DMS53 (cell line): ENCODE measurements around the gene FBLN5.
"Not testable (repeated sequence)": the region's sequence is repeated elsewhere in the genome, so short reads cannot be mapped to it uniquely, and the experiment has no call there.

ENCODE experiments used
- DNase-seq: peaks from one replicate; lab custom pipeline; 2025; lab: John Stamatoyannopoulos, UW

The FBLN5 gene

DNA sequence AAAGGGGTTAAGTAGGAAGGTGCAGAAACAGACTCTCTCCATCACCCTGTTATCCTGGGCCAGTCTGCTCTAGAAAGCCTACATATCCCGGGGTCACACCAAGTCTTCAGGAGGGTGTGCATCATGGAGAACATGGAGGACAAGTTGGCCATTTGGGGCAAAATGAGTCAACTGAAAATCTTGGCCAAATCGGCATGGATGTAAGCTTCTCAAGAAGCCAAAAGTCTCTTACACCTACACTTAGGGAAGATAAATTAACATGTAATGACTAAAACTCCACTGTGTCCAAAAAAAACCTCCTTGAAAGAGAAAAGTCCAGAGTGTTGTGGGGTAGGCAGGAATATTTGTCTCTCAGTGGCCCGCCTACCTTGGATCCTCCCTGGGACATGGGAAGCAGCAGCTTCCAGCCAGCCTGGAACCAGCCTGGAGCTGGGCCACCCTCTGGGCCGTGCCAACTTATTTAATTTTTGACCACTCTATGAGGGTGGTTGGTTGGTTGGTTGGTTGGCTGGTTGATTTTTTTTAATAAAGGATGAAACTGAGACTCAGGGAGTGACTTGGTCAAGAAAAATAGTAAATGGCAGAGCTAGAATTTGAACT, 62.3 kb downstream of the FBLN5 start:
- no peak for DNase-seq

DNA sequence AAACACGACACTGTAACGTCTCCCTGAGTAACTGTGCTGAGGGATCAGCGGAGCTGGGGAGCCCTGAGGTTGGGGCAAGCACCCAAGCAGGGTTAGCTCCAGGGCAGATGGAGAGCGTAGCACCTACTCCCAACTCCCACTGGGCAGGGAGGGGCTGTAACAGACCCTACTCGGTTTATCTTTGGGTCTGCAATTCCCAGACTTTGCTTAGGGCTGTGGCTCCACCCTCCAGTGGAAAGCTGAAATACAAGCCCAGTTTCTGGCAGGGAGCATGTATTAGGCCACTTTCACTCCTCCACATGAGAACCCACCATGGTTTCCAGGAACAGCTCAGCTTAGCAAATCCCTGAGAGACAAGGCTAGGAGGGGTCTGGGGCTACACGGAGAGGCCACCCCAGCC, 62.8 kb downstream of the FBLN5 start:
- DNase-seq = no peak

DNA sequence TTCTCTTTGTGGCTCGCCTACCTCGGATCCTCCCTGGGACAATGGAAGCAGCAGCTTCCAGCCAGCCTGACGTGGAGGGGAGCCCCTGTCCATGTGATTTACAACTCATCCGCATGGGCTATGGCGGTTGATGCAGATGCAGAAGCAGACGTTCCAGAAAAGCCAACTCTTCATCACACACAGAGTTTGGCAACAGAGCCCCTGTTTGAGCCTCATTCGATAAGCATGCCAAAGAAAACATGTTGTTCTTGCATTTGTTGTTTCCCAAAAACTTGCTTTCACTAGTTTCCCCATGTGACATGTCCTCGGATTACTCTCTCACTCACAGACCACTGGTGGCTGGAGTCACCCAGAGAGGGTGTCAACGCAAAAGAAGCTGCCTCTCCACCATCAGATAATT, 63.7 kb downstream of the FBLN5 start:
- DNase-seq = no peak

DNA sequence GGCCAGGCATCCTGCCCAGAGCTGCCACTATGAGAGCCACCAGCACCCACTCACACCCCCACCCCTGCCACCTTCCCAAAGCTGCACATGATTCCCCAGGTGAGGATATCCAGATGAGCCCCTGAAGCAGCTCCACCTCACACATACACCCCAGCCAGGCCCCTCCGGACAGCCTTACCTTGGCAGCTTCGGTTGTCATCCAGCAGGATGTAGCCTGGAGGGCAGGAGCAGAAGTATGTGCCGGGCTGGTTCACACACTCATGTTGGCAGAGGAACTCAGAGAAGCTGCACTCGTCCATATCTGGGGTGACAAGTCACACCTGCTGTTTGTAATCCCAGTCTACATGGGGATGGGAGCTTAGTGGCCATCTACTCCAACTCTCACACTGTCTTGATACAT, 64.7 kb downstream of the FBLN5 start:
- no peak for DNase-seq

DNA sequence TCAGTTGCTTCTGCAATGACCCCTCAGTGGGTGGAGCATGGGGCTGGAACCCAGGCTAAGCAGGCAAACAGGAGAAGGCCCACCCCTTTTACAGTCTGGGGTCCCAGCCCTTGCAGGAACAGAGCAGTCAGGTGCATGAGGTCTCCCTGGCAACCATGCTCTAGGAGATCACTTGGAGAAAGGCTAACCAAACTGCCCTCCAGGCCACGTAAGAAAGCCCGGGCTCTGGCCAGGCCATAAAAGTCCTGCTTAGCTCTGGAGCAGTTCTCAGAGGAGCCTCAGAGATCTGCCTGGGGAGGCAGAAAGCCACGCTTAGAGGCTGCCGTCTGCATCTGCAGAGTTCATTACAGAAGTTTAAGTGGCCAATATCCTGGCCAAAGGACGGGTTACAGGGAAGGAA, 65.1 kb downstream of the FBLN5 start:
- no peak for DNase-seq

DNA sequence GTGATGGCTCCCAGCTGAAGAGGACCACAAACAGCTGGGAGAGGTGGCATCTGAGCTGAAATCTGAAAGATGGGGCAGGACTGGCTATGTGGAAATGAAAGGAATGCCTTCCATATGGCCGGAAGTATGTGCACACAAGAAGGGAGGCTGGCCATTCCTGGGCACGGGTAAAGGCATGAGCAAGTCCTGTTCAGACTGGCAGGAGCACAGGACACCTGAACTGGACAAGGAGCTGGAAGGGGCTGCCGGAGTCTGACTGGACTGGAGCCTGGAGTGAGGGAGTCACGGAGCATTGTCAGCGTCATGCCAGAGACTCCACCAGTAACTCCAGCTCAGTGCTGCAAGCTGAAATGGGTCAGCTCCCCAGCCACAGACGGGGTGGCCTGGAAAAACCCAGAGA, 68.3 kb downstream of the FBLN5 start:
- no peak for DNase-seq

DNA sequence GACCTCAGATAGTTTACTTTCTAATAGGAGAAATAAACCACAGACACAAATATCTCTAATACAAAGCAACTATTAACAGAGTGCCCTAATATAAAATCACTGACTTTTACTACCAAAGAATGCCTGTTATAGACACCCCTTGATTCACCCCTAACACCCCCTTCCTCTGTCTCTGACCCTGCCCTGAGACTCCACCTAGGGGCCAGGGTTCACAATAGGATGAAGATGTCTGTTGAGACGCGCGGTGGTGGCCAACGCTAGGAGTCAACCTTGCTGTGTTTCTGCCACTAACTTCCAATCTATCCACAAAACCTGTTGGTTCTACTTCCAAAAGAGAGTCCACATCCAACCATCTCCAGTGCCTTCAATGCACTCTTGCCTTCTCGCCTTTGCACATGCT, 69.2 kb downstream of the FBLN5 start:
- DNase-seq = no peak

DNA sequence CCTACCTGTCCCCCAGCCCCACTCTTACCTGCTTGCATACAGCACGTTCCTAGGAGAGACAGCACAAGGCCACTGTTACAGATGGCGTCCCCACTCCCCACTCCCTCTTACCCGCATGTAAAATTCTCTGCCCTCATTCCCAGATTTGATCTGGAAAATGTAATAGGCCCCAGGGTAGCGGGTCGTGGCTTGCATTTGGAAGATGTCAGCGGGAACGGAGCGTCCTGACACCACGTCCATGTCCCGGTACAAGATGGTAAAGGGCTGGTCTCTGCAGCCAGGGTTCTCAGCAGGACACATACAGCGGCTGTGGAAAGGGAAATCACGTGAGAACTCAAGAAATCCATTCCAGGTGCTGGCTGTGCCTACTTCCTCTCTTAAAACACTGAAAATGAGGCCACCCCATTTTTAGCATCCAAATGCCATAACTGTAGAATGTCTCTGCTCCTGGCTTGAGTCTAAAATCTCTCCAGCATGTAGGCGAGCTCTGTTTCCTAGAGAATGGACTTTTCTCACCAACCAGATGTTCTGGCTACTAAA, 70.0 kb downstream of the FBLN5 start:
- no peak for DNase-seq

DNA sequence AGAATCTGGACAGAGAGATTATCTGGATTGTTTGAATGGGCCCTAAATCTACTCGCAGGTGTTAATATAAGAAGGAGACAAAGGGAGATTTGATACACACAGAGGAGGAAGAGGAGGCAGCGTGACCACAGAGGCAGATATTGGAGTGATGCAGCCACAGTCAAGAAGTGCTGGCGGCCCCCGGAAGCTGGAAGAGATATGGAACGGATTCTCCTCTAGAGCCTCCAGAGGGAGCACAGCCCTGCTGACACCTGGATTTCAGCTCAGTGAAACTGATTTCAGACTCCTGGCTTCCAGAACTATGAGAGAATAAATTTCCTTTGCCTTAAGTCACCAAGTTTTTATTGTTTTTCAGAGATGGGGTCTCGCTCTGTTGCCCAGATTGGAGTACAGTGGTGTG, 71.0 kb downstream of the FBLN5 start:
- DNase-seq = no peak

DNA sequence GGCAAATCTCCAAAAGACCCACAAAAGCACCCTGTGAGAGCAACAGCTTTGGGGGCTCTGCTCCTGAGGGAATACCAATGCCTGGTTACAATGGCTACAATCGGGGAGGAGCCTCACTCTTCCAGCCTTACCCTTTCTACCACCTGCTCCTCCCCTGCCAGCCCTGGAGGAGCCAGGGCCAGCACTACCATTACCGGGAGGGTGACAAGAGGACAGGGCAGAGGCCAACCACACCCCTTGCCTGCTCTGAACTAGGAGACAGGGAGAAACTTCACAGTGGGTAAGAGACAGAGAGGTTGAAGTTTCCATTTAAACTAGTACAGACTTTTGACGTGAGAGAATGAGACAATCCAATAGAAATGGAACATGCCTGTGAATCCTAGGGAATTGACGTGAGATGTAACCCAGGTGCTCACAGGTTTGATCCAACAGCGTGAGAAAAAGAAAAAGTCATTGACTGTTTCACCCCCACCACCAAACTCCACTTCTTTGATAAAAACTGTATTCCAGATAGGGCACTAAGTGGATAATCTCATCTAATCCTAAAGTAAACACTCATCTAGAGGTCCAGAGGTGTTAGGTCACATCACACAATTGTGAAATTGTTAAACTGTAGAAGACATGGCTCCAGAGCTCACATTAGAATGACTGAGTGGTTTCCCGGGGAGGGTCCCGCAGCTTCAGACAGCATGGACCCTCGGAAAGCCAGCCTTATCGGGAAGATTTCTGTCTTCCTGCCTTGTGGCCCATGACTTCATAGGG, 71.8 kb downstream of the FBLN5 start:
- peak; percentile 77 for DNase-seq

DNA sequence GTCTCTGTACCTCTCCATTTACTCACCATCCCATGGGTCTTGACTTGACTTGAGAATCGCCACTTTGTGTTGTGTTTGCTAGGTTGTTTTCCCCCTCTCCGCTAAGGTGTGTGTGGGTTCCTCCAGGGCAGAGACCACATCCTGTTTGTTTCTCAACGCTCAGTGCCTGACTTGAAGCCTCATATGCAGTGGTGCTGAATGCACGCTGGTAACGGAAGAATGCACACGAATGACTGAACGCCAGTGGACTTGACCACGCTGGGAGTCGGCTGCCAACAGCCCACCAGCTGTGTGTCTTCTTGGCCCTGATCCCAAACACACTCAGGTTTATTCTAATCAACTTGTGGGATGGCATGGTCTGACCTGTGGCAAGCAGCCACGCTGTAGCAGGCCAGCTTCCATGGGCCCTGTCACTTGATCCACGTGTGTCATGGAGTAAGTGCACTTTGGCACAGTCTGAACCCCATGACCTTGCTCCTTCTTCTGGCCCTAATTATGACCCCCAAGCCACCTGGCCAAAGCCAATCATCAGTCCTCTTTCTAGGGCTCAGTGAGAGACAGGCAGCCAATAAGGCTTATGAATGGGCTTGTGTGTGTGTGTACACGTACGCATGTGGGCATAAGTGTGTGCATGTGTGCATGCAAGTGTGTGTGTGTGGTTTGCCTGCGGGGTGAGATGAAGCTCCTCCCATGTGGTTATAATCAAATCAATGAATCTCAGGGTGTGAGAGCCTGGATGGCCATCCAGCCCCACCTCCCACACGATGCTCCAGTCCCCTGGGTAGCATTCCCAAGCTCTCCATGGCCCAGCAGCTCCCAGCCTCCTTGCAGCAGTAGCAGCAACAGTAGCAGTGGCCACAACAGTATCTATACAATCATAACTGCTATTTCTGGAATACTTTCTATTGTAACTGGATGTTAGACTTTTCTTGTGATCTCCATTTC, 73.8 kb downstream of the FBLN5 start:
- DNase-seq = peak; percentile 35

DNA sequence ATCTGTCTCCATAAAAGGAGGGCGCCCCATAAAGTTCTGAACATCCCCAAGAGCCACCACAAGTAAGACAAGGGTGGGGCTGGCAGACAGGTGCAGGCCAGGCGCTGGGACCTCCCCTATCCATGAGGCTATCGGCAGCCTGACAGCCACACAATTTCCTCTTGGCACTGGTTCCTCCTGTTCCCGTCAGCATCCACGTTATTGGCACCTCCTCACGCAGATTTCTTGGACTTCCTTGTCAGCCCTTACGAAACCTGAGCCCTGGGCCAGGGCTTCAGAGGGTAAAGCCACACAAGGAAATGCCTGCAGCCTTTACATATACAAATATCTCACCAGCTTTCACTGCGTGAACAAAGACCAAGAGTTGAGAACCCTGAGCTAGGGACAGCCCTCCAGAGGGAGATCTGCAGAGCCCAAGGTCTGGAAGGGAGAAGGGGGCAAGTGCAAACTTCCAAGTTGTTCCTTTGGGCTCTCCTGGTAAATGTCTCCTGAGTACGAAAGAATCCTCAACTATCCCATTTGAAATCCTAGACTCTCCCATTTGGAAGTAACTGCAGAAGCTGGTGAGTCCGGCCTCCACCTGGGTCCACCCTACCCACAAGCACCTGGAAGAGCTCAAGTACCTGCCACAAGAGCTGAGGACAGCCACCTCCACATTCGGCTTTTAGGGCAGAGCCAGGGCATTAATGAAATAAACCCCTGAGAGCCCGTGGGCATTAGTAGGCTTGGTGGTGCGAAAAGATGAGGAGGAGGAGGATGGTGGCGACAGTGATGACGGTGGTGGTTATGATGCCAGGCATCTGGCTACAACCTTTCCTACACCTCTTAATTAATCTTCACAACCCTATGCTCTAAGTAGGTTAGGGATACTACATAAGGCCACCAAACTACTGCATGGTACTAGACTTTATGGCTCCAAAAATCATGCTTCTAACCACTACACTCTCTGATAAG, 74.7 kb downstream of the FBLN5 start:
- DNase-seq = peak; percentile 58

DNA sequence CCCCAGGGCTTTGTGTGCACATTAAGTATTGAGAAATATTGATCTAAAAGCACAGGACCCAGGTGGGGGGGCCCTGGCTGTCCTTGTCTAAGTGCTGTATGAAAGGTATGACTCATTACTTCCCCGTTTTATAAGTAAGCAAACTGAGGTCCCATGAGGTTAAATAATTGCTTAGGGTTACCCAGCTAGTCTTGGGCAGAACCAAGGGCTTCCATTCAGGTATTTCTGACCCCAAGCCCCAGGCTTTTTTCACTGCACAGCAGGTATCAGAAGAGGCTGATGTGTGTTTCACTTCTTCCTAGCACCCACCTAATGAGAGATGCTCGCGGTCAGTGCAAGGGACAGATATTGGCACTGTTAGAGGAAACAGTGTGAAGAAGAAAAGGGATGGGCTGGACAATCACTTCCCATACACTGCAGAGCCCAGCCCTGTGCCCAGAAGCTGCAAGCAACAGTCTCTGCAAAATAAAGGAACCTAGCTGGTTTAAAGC, 75.4 kb downstream of the FBLN5 start:
- DNase-seq = peak; percentile 38

DNA sequence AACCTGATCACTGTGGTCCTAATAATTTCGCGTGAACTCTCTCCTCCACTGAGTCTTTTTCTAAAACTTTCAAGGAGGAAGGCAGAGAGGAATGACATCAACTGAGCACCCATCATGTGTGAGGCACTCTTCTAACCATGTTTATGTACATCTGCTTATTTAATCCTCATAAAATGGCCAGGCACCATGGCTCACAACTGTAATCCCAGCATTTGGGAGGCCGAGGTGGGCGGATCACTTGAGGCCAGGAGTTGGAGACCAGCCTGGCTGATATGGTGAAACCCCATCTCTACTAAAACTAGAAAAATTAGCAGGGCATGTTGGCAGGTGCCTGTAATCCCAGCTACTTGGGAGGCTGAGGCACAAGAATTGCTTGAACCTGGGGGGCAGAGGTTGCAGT, 76.1 kb downstream of the FBLN5 start:
- DNase-seq = not testable (repeated sequence)

DNA sequence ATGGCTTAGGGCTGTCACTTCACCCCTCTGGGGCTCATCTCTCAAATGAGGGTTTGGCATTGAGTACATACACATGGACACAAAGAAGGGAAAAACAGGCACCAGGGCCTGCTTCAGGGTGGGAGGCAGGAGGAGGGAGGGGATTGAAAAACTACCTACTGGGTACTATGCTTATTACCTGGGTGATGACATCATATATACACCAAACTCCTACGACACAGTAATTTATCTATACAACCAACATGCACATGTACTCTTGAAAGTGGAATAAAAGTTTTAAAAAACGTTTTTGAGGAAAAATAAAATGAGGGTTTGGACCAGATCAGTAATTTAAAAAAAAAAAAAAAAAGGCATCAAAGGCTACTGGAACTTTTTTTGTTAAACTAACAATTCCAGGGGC, 76.6 kb downstream of the FBLN5 start:
- no peak for DNase-seq

DNA sequence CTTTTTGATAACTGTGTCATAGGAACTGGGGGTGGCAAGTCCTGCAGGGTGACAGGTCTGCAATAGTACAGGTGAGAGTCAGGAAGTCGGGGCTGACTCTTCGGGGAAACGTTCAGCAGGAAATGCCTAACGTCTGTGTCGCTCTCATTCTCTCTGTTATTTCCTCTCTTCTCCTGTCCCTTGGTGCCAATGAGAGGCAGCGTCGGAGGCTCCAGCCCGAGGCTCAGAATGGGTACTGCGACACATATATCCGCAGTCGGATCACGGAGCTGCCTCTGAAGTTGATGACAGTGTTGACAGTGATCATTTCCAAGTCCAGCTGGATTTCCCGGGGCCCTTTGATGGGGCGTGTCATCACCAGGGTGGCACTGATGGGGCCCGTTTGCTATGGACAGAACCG, 77.5 kb downstream of the FBLN5 start:
- DNase-seq = peak; percentile 52

DNA sequence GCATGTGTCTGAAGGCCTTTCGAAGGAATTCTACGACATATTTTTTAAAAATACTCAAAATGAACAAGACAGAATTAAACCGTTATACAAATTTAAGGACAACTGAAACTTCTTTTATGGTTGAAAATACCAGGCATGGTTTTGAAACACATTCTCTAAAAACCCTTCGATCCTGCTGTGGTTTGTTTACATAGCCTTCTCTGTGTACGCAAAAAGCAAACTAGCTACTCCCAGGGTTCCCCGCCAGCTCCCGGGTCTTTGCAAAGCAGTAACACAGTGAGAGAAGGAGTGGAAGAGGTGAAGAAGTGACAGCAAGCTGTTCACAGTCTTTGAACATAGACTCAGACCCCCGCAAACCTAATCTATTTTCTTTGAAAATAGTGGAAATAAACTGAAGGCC, 77.9 kb downstream of the FBLN5 start:
- peak; percentile 29 for DNase-seq

DNA sequence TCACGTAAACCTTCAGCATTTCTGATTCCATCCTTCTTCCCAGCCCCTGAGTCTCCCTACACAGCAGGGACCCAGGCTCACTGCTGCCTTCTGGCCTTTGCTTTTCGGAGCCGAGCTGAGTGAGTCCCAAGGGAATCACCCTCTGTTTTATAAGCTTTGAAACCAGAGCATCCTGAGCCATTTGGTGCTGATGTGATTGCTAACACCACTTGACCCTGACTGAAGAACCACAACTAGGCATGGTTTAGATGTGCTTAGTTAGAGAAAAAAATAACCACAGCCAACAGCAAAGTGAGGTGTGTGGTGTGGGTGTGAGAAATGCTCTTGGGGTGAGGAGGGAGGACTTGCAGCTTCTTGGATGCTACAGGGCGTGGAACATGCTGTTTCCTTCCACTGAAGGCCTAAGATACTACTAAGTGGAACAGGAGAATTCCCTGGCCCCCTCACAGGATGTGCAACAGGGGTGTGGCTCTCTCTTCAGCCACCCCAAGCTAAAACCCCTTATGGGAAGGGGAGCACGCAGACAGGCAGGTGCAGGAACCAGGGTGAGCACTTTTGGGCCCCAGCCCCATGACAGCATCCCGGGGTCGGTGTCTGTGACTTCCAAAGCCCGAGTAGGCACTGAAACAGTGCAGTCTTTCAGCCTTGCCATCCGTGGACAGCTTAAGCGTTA, 80.0 kb downstream of the FBLN5 start, which contains the start of gene TC2N:
TSS of gene TC2N (minus strand) at position 221 of the 673 bp plus-strand sequence. CDS start 53,767 bp downstream, outside the sequence.
- DNase-seq = no peak

DNA sequence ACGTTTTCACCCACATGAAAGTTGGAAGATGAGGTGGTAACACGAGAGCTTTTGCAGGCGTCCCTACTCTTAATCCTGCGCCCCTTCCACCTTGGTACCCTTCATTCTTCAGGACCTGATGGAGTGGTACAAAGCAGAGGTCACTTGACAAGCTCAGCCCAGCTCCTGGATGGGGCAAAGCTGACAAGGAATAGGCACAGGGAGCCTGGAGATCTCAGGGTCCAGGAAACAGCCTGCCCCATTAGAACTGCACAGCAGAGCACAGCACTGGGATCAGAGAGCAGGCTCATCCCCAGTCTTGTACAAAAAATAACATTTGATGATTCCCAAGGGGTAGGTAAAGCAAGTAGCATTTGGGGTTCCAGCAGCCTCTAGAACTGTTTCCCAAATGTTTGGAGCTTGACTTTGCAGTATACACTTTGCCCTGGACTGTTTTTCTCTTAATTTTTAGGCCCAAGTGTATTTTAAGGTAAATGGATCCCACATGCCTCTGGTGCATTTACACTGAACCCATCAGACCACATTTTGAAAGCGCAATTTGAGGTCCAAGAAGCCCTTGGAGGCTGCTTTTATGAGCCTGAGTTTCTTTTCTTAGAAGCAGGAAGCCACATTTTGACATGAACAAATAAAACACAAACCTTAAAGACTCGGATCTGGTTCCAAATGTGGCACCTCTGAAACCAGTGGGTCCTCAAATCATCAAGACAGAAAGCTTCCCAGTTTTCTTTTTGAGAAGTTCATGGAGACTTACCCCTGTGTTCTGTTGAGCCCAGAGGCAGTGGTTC, 80.8 kb downstream of the FBLN5 start:
- DNase-seq = no peak

DNA sequence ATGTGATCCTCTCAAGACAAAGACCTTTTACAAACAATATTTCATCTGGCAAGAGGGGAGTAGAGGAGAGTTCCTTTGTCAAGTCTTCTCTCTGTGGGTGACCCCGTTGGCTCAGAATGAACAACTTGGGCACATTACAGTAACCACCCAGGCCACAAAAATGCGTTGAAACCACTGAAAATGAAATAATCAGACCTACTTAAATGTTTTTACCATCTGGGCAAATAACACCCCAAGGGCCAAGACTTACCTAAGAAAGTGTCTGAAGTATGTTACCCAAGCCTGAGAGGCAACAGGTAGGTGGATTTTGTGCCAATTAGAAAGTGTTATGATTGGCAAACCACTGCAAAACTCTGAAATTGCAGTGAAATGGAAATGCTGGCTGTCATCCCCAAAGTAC, 81.4 kb downstream of the FBLN5 start:
- no peak for DNase-seq
